DMS153 (cell line): ENCODE data around the gene AKAP8L.
"Not testable (repeated sequence)": the region's sequence is repeated elsewhere in the genome, so short reads cannot be mapped to it uniquely, and the experiment has no call there.

Experiments used
- DNase-seq: peaks from one replicate; lab custom pipeline; 2025; lab: John Stamatoyannopoulos, UW

Gene AKAP8L

GRCh38 chr19:15417699-15418098, 1.1 kb downstream of the AKAP8L start:
- no peak for DNase-seq

- no peak for DNase-seq
Measured at GRCh38 chr19:15412832-15413231, 6.0 kb downstream of the AKAP8L start.

GRCh38 chr19:15411351-15411750, 7.4 kb downstream of the AKAP8L start:
- not testable (repeated sequence) for DNase-seq

- no peak for DNase-seq
Measured at GRCh38 chr19:15404780-15405211, 14.0 kb downstream of the AKAP8L start.

- DNase-seq = no peak
Measured at GRCh38 chr19:15404097-15404779, 14.6 kb downstream of the AKAP8L start.

- no peak for DNase-seq
Measured at GRCh38 chr19:15403151-15403531, 15.6 kb downstream of the AKAP8L start.

GRCh38 chr19:15402411-15403150, 16.2 kb downstream of the AKAP8L start:
- no peak for DNase-seq

GRCh38 chr19:15401397-15401710, 17.4 kb downstream of the AKAP8L start:
- DNase-seq = no peak

- no peak for DNase-seq
Measured at GRCh38 chr19:15400521-15401396, 18.0 kb downstream of the AKAP8L start.

GRCh38 chr19:15399635-15400034, 19.2 kb downstream of the AKAP8L start:
- no peak for DNase-seq

- no peak for DNase-seq
Measured at GRCh38 chr19:15399234-15399515, 19.6 kb downstream of the AKAP8L start.

- no peak for DNase-seq
Measured at GRCh38 chr19:15398501-15399233, 20.1 kb downstream of the AKAP8L start.

GRCh38 chr19:15397782-15398181, 21.0 kb downstream of the AKAP8L start:
- DNase-seq = no peak

GRCh38 chr19:15397236-15397635, 21.6 kb downstream of the AKAP8L start:
- DNase-seq = no peak

- no peak for DNase-seq
Measured at GRCh38 chr19:15396436-15396835, 22.4 kb downstream of the AKAP8L start.

- DNase-seq = not testable (repeated sequence)
Measured at GRCh38 chr19:15395251-15395650, 23.5 kb downstream of the AKAP8L start.

- DNase-seq = no peak
Measured at GRCh38 chr19:15394426-15394825, 24.4 kb downstream of the AKAP8L start.

- no peak for DNase-seq
Measured at GRCh38 chr19:15393963-15394362, 24.8 kb downstream of the AKAP8L start.

GRCh38 chr19:15390814-15391213, 28.0 kb downstream of the AKAP8L start:
- DNase-seq = no peak

GRCh38 chr19:15381864-15382263, 36.9 kb downstream of the AKAP8L start:
- DNase-seq = no peak

GRCh38 chr19:15381429-15381828, 37.4 kb downstream of the AKAP8L start:
- DNase-seq = no peak

GRCh38 chr19:15379999-15380647, 38.7 kb downstream of the AKAP8L start:
- peak; percentile 21 for DNase-seq
